Progenitor cell of endocrine pancreas (in vitro differentiated cells): ENCODE data around the gene KCP. TPM values are rescaled to one million over a fixed set of nuclear protein-coding genes. Genes with fewer than 3 reads are reported as not detected.

Experiments used
- DNase-seq: peaks from one replicate; pipeline ENCODE4 v3.0.0; 2021; ENCODE audit warnings: low spot score; ENCODE audit not compliant: unreplicated experiment
- H3K27ac Mint-ChIP-seq: 2 replicates; pipeline ENCODE4 v1.8.0; 2021; ENCODE audit warnings: mild to moderate bottlenecking, moderate library complexity, mixed read lengths
- H3K27me3 Mint-ChIP-seq: 2 replicates; pipeline ENCODE4 v1.8.0; 2021; ENCODE audit warnings: mixed read lengths
- H3K36me3 Mint-ChIP-seq: 2 replicates; pipeline ENCODE4 v1.8.0; 2022; ENCODE audit warnings: mixed read lengths; ENCODE audit not compliant: insufficient read depth
- H3K4me1 Mint-ChIP-seq: 2 replicates; pipeline ENCODE4 v1.8.0; 2021; ENCODE audit warnings: low read depth, mixed read lengths
- H3K4me3 Mint-ChIP-seq: 2 replicates; pipeline ENCODE4 v1.8.0; 2021; ENCODE audit warnings: low read depth, mild to moderate bottlenecking, moderate library complexity, mixed read lengths
- H3K9me3 Mint-ChIP-seq: 2 replicates; pipeline ENCODE4 v1.8.0; 2021; ENCODE audit warnings: low read depth, mixed read lengths
- total RNA-seq: library from RNA; stranded (reverse); gene quantifications from 2 replicates; pipeline ENCODE4 v1.2.1, GENCODE V29; 2021
- TF ChIP-seq, protein P1 (sequence below): fragments of 200-600 bp; sonication (generic); IDR thresholded peaks from one replicate; pipeline ENCODE4 v1.5.0; 2021; ENCODE audit warnings: antibody characterized with exemption, mild to moderate bottlenecking; ENCODE audit not compliant: unreplicated experiment

The KCP gene
- total RNA-seq, 1 donor from 2014 or later = 8.5 TPM

DNA sequence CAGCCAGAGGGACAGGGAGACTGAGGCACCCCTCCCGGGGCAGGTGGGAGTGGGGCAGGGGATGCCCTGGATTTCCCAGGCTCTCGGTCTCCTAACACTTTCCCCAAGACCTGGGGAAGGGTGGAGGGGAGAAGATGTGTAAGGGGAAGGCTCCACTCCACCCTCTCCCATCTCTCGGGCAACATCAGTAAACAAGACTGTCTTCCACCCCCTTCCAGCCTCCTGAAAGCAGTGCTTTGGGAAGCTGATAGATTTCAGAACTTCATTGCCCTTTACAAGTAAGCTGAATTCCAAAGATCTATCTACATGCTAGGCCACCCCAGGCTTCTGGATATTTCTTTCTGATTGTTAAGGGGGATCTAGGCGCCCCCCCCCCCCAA lies 76.6 kb downstream of the KCP start:
- Mint-ChIP-seq H3K4me3 (no peak overlapping the region), H3K27ac (no peak overlapping the region)

DNA sequence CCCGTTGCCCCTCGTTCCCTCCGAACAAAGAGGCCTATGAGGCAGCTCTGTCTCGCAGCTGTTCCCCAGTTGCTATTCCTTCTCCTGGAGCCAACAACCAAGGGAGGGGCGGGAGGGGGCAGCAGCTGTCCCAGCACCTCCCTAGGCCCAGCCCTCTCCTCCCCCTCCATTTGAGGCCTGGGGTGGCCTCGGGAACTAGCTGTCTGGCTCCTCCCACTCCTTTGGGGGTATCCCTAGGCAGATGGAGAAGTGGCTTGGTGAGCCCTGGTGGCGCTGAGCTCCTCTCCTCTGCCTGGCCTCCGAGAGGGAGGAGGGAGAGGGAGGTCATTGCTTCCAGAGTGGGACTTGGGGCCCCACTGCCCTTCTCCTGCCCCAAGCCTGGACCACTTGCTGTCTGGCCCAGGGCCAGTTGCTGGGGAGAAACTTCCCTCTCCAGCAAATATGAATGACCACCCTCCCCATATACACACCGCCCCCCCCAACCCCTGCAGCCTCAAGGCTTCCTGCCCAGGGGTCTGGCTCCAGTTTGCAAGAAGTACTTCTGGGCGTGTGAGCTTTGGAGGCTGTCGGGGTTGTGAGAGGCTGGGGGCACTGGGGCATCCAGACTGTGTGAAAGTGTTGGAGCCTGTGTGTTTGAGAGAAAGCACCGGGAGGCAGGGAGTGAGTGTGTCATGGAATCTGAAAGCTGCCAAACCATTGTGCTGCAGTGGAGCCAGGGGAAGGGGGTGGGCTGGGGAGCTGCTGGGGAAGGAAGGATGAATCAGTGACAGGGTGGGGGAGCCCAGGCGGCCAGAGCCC lies 77.2 kb downstream of the KCP start:
- no peaks in the 10 kb centered on the region for H3K9me3 Mint-ChIP-seq
- H3K27ac Mint-ChIP-seq = no peak overlapping the region
- peaks cover 47% of the 10 kb centered on the region for H3K27me3 Mint-ChIP-seq
- no peak overlapping the region for H3K4me3 Mint-ChIP-seq
- no peak for DNase-seq
- no peaks in the 10 kb centered on the region for H3K36me3 Mint-ChIP-seq
- TF ChIP-seq, protein P1, sequence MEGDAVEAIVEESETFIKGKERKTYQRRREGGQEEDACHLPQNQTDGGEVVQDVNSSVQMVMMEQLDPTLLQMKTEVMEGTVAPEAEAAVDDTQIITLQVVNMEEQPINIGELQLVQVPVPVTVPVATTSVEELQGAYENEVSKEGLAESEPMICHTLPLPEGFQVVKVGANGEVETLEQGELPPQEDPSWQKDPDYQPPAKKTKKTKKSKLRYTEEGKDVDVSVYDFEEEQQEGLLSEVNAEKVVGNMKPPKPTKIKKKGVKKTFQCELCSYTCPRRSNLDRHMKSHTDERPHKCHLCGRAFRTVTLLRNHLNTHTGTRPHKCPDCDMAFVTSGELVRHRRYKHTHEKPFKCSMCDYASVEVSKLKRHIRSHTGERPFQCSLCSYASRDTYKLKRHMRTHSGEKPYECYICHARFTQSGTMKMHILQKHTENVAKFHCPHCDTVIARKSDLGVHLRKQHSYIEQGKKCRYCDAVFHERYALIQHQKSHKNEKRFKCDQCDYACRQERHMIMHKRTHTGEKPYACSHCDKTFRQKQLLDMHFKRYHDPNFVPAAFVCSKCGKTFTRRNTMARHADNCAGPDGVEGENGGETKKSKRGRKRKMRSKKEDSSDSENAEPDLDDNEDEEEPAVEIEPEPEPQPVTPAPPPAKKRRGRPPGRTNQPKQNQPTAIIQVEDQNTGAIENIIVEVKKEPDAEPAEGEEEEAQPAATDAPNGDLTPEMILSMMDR = no peak
- peaks cover 10% of the 10 kb centered on the region for H3K4me1 Mint-ChIP-seq

More for the DNA sequence above, 76.6 kb downstream of the KCP start:
- TF ChIP-seq, protein P1 = no peak
- Mint-ChIP-seq H3K36me3 (no peaks in the 10 kb centered on the region), H3K4me1 (peaks cover 10% of the 10 kb centered on the region), H3K9me3 (no peaks in the 10 kb centered on the region), H3K27me3 (peaks cover 42% of the 10 kb centered on the region)
- no peak for DNase-seq

DNA sequence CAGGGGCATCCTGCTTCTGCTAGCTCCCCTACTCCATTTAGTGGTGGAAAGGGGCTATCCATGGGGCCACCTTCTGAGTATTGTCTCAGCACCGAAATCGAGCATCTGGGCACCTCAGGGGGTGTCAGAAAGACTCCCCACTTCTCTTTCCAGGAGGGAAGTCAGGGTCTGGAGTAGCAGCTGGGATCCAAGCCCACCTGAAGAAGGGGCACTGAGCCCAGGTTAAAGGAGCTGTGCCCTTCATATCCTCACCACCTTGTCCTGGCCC lies 77.7 kb downstream of the KCP start:
- H3K4me3 Mint-ChIP-seq = no peak overlapping the region
- H3K9me3 Mint-ChIP-seq = no peaks in the 10 kb centered on the region
- DNase-seq = no peak
- peaks cover 53% of the 10 kb centered on the region for H3K27me3 Mint-ChIP-seq
- TF ChIP-seq, protein P1 = no peak
- no peak overlapping the region for H3K27ac Mint-ChIP-seq
- peaks cover 14% of the 10 kb centered on the region for H3K4me1 Mint-ChIP-seq
- no peaks in the 10 kb centered on the region for H3K36me3 Mint-ChIP-seq

DNA sequence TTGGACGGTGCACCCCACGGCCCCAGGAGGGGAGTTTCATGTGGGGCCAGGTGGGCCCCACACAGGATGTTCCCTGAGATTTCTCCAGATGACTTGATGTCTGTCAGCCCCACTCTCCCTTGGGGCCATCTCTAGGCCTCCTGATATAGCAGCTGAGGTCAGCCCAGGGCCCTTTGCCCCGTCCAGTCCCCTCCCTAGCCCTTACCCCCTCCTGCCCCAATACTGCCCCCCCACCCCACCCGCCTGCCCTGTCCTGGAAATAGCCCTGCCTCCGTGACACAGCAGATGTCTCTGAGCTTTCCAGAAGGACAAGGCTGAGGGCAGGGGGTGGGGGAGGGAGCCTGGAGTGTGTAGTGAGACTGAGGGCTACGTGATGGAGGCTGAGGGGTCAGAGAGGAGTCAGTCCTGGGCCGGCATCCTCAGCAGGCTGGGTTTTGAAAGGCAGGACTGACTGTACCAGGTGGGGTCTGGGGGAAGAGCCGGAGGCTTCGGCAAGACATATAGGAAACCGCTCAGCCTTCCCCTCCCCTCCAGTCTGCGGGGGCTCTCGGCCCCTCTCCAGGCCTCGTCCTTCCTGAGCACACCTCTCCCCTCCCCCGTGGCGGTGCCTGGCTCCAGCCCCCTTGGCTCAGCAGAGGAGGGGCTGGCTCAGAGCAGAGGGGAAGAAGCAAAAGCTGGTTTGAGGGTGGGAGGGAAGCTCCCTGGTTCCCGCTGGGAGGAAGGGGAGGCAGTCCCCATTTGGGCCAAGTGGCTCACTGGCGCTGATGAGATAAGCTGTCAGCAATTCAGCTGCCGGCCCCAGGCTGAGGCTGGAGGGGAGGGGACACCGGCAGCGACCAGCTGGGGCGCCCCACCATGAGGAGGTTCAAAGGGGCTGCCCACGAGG lies 78.3 kb downstream of the KCP start:
- Mint-ChIP-seq H3K27ac (no peak overlapping the region), H3K4me1 (peaks cover 16% of the 10 kb centered on the region), H3K27me3 (peaks cover 55% of the 10 kb centered on the region), H3K4me3 (peak overlapping the region; percentile 29), H3K36me3 (no peaks in the 10 kb centered on the region), H3K9me3 (no peaks in the 10 kb centered on the region)
- DNase-seq = no peak
- TF ChIP-seq, protein P1 = no peak

DNA sequence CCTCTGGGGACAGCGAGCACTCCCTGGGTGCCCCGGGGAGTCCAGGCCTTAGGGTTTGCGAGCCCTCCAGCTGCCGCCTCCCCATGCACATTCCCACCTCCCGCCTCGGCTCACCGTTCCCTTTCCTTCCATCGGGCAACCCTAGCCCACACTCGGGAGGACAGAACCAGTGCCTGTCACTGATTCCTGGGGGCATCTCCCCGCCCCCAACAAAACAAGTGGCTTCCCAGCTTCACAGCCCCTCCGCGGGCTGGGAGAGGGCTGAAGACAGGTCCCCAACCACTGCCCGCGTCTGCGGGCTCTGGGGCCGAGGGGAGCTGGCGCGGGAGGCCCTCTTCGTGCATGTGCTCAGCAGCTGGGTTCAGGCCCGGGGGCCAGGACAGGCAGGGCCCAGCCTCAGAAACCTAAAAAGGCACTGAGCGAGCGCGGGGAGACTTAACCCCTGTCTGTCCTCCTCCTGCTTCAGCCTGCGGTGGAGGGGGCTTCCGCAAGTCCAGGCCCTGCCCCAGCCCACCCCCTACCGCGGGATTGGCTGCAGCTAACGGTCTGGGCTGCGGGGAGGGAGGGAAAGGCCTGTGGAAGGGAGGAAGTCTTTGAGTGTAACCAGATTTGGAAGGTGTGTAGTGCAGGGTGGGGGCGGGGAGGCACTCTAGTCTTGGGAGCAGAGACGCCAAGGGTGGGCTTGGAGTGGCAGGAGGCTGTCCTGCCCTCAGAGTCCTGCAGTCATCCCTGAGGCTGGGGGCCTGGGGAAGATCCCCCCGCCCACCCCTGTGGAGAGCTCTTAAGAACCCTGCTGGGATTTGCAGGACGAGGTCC lies 79.1 kb downstream of the KCP start:
- Mint-ChIP-seq H3K27me3 (peaks cover 55% of the 10 kb centered on the region), H3K27ac (no peak overlapping the region), H3K9me3 (no peaks in the 10 kb centered on the region), H3K4me1 (peaks cover 16% of the 10 kb centered on the region), H3K36me3 (no peaks in the 10 kb centered on the region), H3K4me3 (peak overlapping the region; percentile 62)
- no peak for DNase-seq
- TF ChIP-seq, protein P1 = no peak
